HG02610 (cell line): Measurements from ENCODE around the gene HEG1.
"Not testable (repeated sequence)": the region's sequence is repeated elsewhere in the genome, so short reads cannot be mapped to it uniquely, and the experiment has no call there.

Source experiments
- ATAC-seq: cut with Tn5 transposase; IDR thresholded peaks from one replicate; pipeline ENCODE4 v1.9.1; 2021; ENCODE audit warnings: mild to moderate bottlenecking, moderate library complexity; ENCODE audit not compliant: unreplicated experiment

Gene HEG1

GRCh38 chr3:124960105-124960504, 95.7 kb downstream of the HEG1 start:
- no peak for ATAC-seq

DNA sequence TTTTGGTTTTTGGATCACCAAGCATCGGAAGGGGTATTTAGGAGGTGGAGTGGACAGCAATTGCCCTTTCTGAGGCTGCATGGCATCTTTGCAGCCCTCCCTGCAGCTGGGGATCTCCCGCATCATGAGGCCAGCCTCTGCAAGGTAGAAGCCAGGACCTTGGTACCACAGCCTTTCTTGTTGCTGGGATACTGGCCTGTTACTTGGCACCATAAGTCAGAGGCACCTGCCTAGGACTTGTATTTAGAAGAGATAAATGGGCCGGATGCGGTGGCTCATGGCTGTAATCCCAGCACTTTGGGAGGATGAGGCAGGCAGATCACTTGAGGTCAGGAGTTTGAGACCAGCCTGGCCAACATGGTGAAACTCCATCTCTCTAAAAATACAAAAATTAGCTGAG, 97.8 kb downstream of the HEG1 start:
- ATAC-seq, result not testable (repeated sequence)

DNA sequence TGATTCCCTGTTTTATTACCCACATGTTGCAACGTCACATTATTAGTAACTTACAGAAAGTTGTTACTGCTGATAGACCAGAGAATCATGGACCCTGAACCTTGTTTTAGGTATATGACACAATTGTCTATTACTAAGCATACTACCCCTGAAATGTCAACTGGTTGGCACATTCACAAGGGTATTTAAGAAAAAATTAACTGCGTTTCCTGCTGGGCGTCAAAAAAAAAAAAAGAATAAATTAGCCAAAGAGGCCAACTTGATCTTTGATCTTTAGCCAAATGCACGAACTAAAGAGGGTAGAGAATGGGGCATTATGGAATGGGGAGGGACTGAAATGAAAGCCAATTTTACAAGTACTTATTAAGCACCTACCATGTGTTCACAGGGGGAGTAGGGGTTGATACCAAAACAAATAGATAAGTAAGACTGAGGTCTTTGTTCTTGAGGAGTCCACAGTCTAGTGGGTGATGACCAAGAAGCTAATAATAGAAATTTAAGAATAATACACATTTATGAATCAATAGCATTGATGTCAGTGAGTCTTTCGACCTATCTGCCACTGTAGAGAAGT, 103.4 kb downstream of the HEG1 start:
- ATAC-seq, result no peak

DNA sequence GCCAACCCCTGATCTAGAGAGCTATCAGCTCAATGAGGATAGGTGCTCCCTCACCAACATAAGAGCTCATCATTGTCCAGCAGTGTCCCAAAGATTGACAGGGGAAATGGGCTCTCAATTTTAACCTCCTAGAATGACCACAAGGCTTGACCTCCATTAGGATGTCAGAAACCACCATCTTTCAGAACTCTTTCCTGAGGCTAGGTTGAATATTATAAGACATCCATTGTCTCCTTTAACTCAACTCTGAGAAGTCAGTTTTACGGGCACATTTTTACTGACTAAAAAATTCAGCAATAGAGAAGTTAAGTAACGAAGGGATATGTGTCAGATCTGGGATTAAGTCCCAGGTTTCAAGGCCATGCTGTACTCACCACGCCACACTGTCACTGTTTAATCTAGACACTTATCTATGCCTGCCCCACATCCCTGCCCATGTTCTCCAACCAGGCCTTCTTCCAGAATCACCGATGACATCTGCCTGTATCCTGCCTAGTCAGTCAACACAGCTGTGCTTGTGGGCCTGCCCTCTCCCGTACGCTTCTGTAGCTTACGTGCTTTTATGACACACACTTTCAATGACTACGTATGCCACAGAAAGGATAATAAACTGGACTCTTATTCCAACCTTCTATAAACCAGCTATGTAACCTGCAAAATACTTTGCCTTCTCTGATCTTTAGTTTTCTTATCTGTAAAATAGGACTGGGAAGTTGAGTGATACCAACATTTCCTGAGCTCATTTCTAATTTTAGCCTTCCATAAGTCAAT, 104.1 kb downstream of the HEG1 start:
- ATAC-seq, result no peak

GRCh38 chr3:124950026-124950425, 105.8 kb downstream of the HEG1 start:
- ATAC-seq, result no peak

GRCh38 chr3:124942613-124943012, 113.2 kb downstream of the HEG1 start:
- ATAC-seq, result no peak

DNA sequence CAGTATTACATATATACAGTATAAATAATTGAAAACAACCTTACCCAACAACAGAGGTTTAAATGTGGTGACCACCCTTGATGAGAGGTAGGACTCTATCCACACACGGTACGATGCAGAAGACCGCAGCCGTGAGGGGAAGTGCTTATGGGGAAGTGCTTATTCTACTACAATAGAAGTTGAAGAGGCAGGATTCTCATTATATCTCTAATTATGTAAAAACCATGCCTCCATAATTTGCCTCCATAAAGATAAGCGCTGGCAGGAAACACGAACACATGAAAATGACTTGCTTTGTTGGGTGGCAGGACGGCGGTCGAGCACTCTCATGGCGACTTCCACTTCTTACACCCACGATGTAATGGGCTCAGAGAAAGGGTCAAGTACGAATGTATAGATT, 114.0 kb downstream of the HEG1 start:
- ATAC-seq, result no peak

GRCh38 chr3:124939661-124940060, 116.1 kb downstream of the HEG1 start:
- no peak for ATAC-seq

DNA sequence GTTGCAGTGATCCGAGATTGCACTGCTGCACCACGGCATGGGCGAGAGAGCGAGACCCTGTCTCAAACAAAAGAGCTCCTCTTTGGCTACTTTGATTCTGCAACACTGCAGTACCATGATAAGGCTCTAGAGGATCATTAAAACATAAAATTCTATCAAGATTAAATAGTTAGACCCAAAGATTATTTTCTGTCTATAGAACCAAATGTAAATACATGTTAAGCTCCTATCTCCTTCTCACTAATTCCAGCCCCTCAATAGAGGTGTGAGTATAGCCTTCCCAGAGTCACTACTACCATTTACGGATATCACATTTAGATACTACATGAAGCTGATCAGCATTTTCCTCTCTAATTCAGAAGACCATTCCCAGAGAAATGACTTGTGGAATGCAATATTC, 116.9 kb downstream of the HEG1 start:
- ATAC-seq, result no peak

DNA sequence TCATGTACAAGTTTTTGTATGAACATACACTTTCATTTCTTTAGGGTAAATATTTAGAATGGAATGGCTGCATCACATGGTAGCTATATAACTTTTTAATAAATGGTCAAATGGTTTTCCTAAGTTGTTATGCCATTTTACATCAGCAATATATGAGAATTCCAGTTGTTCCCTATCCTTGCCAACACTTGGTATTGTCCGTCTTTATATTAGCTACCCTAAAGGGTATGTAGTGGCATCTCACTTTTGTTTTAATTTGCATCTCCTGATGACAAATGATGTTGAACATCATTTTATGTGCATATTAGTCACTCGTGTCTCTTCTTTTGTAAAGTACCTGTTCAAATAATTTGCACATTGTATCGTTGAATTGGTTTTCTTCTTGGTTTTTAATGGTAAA, 118.7 kb downstream of the HEG1 start:
- ATAC-seq, result no peak

GRCh38 chr3:124935794-124936542, 119.8 kb downstream of the HEG1 start:
- ATAC-seq, result no peak

GRCh38 chr3:124935264-124935663, 120.5 kb downstream of the HEG1 start:
- no peak for ATAC-seq

GRCh38 chr3:124934577-124934976, 121.2 kb downstream of the HEG1 start, which contains the start of gene MUC13:
MUC13 (minus strand) TSS chr3:124934751; CDS start chr3:124934712, 39 bp downstream.
- no peak for ATAC-seq

DNA sequence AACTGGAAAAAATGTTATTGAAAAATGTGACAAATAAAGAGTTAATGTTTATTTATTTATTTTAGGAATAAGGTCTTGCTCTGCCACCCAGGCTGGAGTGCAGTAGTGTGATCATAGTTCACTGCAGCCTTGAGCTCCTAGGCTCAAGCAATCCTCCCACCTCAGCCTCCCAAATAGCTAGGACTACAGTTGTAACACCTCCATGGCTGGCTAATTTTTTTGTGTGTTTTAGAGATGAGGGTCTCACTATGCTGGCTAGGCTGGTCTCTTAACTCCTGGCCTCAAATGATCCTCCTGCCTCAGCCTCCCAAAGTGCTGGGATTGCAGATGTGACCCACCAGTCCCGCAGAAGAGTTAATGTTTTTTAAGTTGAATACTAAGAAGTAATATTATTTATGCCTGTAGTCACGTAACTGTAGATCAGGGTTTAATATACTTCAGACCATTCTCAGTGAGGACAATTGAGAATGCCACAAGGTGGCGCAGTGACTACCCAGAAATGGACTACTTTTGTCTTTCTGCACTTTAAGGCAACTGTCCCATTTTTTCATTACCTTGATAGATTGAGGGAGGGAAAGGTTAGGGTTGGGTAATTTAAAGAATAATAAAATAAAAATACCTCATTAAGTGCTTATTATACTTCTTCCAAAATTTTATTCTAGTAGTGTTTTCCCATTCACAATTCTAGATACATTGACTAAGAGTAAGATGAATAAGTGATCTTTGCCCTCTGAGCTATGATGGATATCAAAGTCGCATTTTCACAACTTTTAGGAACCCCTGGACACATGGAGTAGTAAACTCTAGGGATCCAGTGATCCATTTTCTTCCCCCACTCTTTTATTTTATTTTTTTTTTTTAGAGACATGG, 127.2 kb downstream of the HEG1 start:
- no peak for ATAC-seq

GRCh38 chr3:124927574-124928045, 128.2 kb downstream of the HEG1 start:
- peak; percentile 56 for ATAC-seq

GRCh38 chr3:124926426-124927101, 129.2 kb downstream of the HEG1 start:
- ATAC-seq, result no peak

- ATAC-seq, result no peak
Measured at GRCh38 chr3:124924741-124925140, 131.1 kb downstream of the HEG1 start.

- no peak for ATAC-seq
Measured at GRCh38 chr3:124923833-124924232, 132.0 kb downstream of the HEG1 start.

- ATAC-seq, result no peak
Measured at GRCh38 chr3:124920718-124921117, 135.1 kb downstream of the HEG1 start.

GRCh38 chr3:124919756-124920155, 136.0 kb downstream of the HEG1 start:
- ATAC-seq, result no peak
